DND-41 (cell line): ENCODE results near the gene PARP4.

Source experiments
- CTCF ChIP-seq: IDR thresholded peaks from 2 replicates; pipeline ENCODE4 v1.5.1; 2012; ENCODE audit warnings: borderline replicate concordance, low read length, moderate library complexity, mild to moderate bottlenecking; ENCODE audit not compliant: poor library complexity, severe bottlenecking; ENCODE audit errors: extremely low read depth
- EZH2 ChIP-seq: IDR thresholded peaks from 3 replicates; pipeline ENCODE4 v1.6.1; 2012; ENCODE audit warnings: borderline replicate concordance, low read depth, mild to moderate bottlenecking, moderate library complexity, low read length, inconsistent platforms; ENCODE audit not compliant: severe bottlenecking

- TF ChIP-seq CTCF (no peak), EZH2 (no peak)
Observed at GRCh38 chr13:24458736-24459135, 53.8 kb downstream of the PARP4 start.
